Measurements from ENCODE around the gene SPATA31D1. TPM values are rescaled to one million over a fixed set of nuclear protein-coding genes. Genes with fewer than 3 reads are reported as not detected.

Gene SPATA31D1
- total RNA-seq, 1 donor from 2014 or later: not detected

DNA sequence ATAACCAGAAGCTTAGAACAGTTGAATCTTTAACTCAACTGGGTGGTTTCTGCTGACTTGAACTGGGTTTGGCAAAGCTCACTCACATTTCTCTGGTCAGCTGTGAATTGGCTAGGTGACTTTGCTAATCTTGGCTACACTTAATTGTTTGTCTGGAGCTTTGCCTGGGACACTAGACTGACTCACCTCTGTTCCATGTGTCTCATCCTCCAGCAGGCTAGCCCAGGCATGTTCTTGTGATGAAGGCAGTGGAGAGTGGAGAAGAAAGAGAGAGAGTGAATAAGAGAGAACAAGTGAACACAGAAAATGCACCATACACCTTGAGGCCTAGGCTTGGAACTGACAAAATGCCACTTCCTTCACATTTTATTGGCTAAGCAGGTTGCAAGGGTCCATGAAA is 32.6 kb downstream of the SPATA31D1 start:
- no peak for DNase-seq (ENCODE audit: low spot score)

DNA sequence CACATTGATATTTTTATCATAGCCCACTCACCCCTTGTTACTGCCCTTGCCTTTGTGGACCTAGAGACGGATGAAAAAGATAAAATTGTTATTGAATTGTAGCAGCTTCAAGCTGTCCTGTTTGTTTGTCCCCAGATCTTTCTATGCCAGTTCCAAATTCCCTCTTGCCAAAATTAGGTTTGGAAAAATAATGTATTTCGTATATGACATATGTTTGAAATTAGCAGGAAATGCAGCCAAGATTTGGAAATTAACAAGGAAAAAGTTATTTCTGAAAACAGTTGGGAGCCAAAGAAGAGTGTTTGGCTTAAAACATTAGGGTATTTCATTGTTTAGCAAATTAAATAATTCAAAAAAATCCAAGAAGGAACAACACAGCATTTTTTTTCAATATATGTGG is 33.5 kb downstream of the SPATA31D1 start:
- no peak for DNase-seq (ENCODE audit: low spot score)

DNA sequence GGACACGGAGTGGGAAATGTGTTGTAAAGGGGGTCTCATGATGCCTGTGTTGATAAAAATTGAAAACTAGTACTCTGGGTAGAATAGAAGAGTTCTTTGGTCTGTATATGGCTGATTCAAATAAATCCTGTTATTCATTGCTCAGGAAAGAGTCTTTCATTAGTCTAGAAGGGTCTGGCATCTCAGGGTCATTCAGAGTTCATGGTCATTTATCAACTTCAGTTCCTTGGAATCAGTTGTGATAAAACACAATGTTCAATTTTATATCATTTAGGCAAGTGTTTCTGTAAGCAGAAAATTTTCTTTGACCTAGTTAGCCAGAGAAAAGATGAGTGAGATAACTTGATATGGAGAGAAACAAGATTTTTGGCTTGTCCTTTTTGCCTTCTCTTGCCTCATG is 36.3 kb downstream of the SPATA31D1 start:
- DNase-seq (ENCODE audit: low spot score): no peak

DNA sequence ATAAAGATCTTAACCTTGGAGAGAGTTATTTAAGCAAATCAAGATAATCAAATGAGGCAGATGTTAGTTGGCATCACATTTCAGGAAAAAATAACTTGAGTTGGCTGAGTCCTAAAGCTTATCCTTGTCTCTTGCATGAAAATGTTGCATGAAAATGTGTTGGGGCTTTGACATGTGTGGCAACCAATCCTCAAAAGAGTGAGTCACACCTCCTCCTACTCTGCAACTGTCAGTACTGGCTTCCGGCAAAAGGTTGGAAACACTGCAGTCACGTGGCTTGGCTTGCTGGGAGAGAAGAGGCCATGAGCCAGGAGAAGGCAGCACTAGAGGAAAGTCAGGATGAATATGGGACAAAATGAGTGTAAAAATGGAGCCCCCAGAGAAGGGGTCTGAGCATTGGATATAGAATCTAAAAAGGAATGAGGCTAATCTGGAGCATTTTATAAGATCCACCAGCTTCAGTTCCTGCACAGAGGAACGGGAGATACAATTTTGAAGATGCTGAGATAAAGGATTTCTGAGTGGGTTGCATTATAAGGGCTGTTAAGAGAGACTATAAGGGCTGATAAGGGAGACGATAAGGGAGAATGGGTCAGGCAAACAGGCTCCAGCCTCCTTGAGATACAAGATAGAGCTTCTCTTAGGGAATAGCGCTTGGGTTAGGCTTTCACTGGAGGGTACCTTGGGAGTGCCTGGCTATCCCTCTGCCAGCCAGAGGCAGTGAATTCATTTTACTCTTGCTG is 43.1 kb downstream of the SPATA31D1 start:
- no peak for DNase-seq (ENCODE audit: low spot score)

DNA sequence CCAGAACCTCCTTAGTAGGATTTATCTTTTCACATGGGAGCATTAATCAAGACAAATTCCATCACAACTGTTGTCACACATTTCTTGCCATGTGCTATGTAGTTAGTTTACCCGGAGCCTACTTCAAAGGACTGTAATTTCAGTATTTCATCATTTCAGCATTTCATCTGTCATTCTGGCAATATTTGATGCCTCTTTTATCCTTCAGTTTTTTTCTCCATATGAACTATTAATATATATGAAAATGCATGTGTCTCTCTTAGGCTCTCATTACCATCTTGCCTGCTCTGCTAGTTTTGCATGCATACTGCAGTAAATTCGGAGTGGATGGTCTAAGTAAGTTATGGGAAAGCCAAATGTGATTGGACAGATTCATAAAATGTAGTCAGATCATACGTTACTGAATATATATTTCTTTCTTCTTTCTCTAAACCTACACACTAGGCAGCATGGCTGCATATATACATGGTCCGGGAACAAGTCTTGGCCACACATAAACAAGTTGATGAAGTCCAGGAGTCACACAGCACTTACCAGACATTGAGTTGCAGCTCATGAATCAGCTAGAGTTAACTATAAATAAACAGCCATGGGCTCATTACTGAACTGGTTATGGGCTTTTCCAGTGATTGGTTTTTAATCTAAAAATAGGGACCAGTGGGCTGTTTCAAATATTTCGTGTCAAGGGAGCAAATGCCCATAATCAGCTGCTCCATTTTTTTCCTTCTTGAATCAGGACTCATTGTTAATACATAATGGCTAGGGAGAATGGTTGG is 46.6 kb downstream of the SPATA31D1 start:
- DNase-seq (ENCODE audit: low spot score): no peak

DNA sequence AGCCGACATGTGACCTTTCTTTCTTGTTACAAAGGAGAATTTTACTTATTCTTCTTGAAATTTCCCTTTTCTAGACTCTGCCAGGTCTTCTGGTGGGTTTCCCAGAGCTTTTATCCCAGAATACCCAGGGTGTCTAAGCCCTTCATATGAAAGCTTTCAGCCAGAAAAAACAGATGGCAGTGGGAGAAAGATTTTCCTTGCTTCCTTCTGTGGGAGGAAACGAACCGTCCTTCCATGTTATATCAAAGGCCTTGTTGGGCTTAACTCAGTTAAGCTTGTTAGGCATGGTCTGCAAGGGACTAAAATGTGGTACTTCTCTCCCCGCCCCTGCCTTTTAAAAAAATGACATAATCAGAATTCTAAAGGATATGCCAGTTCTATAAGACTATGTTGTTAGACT is 47.5 kb downstream of the SPATA31D1 start:
- no peak for DNase-seq (ENCODE audit: low spot score)

DNA sequence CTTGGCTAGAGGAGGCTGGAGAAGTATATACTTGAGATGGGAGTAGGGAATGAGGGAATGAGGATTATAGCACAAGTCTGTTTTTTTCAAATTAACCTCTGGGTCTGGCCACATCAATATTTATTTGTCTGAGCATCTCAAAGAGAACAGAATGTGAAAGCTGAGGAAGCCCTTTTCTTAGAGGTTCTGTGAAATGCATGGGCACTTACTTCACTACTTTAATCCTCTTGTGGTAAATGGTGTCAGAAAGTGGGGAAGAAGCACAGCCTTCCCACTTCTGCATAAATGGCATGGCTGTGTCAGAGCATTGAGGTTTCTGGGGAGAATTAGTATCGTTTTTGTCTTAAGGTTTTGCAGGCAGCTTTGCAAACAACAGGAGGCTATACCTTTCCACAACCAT is 48.6 kb downstream of the SPATA31D1 start:
- DNase-seq (ENCODE audit: low spot score): no peak

DNA sequence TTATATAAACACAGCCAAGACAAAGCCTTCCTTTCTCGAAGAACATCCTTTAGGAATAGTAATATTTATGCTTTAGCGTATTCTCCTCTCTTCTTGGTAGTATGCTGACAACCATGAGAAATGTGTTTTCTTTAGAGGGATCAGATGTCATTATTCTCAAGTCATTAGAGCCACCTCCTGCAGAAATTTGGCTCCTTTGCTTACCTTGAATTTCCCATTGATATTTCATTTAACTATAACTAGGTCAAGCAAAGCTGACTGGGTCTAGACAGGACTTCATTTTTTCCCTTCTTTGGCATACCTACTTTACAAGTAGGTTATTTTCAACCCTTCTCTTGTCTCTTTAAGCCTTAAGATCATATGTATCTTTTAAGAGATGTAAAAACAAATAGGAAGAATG is 50.3 kb downstream of the SPATA31D1 start:
- no peak for DNase-seq (ENCODE audit: low spot score)

Other genes with a start within 250 kb of the SPATA31D1 start
- not detected for gene SPATA31D4, start 60.3 kb upstream of the SPATA31D1 start, total RNA-seq
- not detected for gene SPATA31D3, start 45.3 kb upstream of the SPATA31D1 start, total RNA-seq